Smooth muscle cell (in vitro differentiated cells): ENCODE measurements around the gene DDX4. TPM values are rescaled to one million over a fixed set of nuclear protein-coding genes. Genes with fewer than 3 reads are reported as not detected.
A peak's percentile ranks its signal among the peaks of the same experiment; 100 is the strongest.

Experiments
- DNase-seq: peaks from one replicate; lab custom pipeline; 2025; ENCODE audit not compliant: unreplicated experiment; lab: John Stamatoyannopoulos, UW
- H2AFZ ChIP-seq: fragments of 200-600 bp; sonication (generic); 2 replicates; pipeline ENCODE4 v1.6.0; 2016; ENCODE audit warnings: antibody characterized with exemption, low read depth, mild to moderate bottlenecking
- H3F3A ChIP-seq: fragments of 200-600 bp; sonication (generic); 2 replicates; pipeline ENCODE4 v1.6.0; 2017; ENCODE audit warnings: antibody characterized with exemption, low read depth
- H3K27ac ChIP-seq: fragments of 200-600 bp; sonication (generic); 2 replicates; pipeline ENCODE4 v1.5.1; 2016; ENCODE audit warnings: low read depth, mild to moderate bottlenecking
- H3K27me3 ChIP-seq: fragments of 200-600 bp; sonication (generic); 2 replicates; pipeline ENCODE4 v1.6.1; 2016; ENCODE audit warnings: low read depth, mild to moderate bottlenecking
- H3K36me3 ChIP-seq: fragments of 200-600 bp; sonication (generic); 2 replicates; pipeline ENCODE4 v1.5.1; 2016; ENCODE audit warnings: low read depth
- H3K4me1 ChIP-seq: fragments of 200-600 bp; sonication (generic); 2 replicates; pipeline ENCODE4 v1.5.1; 2016; ENCODE audit warnings: low read depth
- H3K4me2 ChIP-seq: fragments of 200-600 bp; sonication (generic); 2 replicates; pipeline ENCODE4 v1.6.0; 2016; ENCODE audit warnings: mild to moderate bottlenecking
- H3K4me3 ChIP-seq: fragments of 200-600 bp; sonication (generic); 2 replicates; pipeline ENCODE4 v1.5.1; 2016; ENCODE audit warnings: mild to moderate bottlenecking
- H3K79me2 ChIP-seq: fragments of 200-600 bp; sonication (generic); 2 replicates; pipeline ENCODE4 v1.6.0; 2016; ENCODE audit warnings: low read depth, mild to moderate bottlenecking
- H3K9ac ChIP-seq: fragments of 200-600 bp; sonication (generic); 2 replicates; pipeline ENCODE4 v1.6.0; 2016; ENCODE audit warnings: low read depth
- H3K9me3 ChIP-seq: fragments of 200-600 bp; sonication (generic); replicated peaks from 2 replicates; pipeline ENCODE4 v1.5.1; 2016; ENCODE audit warnings: low read depth
- H4K20me1 ChIP-seq: fragments of 200-600 bp; sonication (generic); 2 replicates; pipeline ENCODE4 v1.6.0; 2016; ENCODE audit warnings: low read depth
- WGBS: methylation state at CpG from one replicate; pipeline ENCODE4 v1.1.7; 2016; ENCODE audit warnings: low lambda C conversion rate; 5-methylcytosine and 5-hydroxymethylcytosine counted together
- polyA plus RNA-seq: library from polyadenylated mRNA; unstranded; fragments of >200 nt; fragmentation: Nextera tagmentation; extraction: Ambion mirVana; gene quantifications from 2 replicates; pipeline ENCODE4 v1.2.1, GENCODE V29; 2016
- total RNA-seq: library from RNA; depleted of rRNA; stranded (reverse); fragments of >200 nt; gene quantifications from 2 replicates; pipeline ENCODE4 v1.2.3, GENCODE V29; 2014
- TF ChIP-seq, protein P1 (sequence below): fragments of 200-600 bp; sonication (generic); IDR thresholded peaks from 2 replicates; pipeline ENCODE4 v1.5.1; 2017; ENCODE audit warnings: borderline replicate concordance, mild to moderate bottlenecking, antibody characterized with exemption; ENCODE audit not compliant: insufficient read depth, poor library complexity, severe bottlenecking

Gene DDX4
- total and polyA plus RNA-seq, 2 experiments from 2014 or later: 0.09 TPM; not detected in 1

DNA sequence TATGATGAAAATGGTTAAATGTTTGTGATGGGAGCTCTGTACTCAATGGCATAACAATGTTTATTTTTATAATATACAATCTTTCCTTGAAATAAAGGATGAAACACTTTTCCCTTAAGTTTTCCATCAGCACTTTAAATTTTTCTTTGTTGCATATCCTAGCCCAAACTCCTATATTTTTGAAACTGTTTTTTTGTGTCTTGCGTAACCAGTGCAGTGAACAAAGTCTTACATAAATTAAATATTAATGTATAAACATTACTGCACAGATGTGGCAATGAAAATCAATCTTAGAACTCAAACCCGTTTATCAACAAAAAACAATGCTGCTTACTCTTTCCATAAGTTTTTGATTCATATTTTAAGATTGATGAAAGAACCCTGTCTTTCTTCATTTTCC, 79.2 kb downstream of the DDX4 start:
- Histone ChIP-seq H3K27me3 (no peaks in the 10 kb centered on the region), H3K36me3 (no peaks in the 10 kb centered on the region), H3K27ac (peak overlapping the region; percentile 67), H3K9me3 (no peaks in the 10 kb centered on the region), H3K4me1 (peaks cover 3% of the 10 kb centered on the region), H3K9ac (no peak overlapping the region), H2AFZ (no peak overlapping the region), H4K20me1 (no peaks in the 10 kb centered on the region), H3K79me2 (no peaks in the 10 kb centered on the region), H3F3A (no peaks in the 10 kb centered on the region), H3K4me2 (peak overlapping the region; percentile 19), H3K4me3 (no peak overlapping the region)
- DNase-seq: no peak
- TF ChIP-seq, protein P1, sequence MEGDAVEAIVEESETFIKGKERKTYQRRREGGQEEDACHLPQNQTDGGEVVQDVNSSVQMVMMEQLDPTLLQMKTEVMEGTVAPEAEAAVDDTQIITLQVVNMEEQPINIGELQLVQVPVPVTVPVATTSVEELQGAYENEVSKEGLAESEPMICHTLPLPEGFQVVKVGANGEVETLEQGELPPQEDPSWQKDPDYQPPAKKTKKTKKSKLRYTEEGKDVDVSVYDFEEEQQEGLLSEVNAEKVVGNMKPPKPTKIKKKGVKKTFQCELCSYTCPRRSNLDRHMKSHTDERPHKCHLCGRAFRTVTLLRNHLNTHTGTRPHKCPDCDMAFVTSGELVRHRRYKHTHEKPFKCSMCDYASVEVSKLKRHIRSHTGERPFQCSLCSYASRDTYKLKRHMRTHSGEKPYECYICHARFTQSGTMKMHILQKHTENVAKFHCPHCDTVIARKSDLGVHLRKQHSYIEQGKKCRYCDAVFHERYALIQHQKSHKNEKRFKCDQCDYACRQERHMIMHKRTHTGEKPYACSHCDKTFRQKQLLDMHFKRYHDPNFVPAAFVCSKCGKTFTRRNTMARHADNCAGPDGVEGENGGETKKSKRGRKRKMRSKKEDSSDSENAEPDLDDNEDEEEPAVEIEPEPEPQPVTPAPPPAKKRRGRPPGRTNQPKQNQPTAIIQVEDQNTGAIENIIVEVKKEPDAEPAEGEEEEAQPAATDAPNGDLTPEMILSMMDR: no peak
- 85% methylated on average over 2 of the region's 2 CpGs for WGBS

DNA sequence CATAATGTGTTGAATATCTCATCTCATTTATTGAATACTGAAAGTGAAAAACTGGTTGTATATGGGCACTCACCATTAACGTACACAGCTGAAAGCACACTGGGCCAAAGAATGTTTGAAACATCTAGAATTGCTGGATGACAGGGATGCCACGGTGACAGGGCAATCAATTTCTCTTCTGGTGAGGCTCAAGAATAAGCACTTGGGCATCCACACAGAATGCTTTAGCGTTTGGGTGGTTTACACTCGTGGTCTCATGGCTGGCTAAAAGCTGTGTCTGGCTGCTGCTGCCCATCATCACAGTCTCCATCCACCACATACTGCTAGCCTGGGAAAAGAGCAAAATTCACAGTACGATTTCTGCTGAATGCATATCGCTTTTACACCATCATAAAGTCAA, 82.6 kb downstream of the DDX4 start:
- Histone ChIP-seq H3K4me3 (no peak overlapping the region), H3K9ac (no peak overlapping the region), H3K9me3 (no peaks in the 10 kb centered on the region), H3K27me3 (no peaks in the 10 kb centered on the region), H3K4me1 (peaks cover 3% of the 10 kb centered on the region), H3K79me2 (no peaks in the 10 kb centered on the region), H3K36me3 (no peaks in the 10 kb centered on the region), H2AFZ (no peak overlapping the region), H4K20me1 (no peaks in the 10 kb centered on the region), H3K27ac (no peak overlapping the region), H3F3A (no peaks in the 10 kb centered on the region), H3K4me2 (no peak overlapping the region)
- TF ChIP-seq, protein P1: no peak
- 70% methylated on average over 6 of the region's 6 CpGs for WGBS
- DNase-seq: no peak

DNA sequence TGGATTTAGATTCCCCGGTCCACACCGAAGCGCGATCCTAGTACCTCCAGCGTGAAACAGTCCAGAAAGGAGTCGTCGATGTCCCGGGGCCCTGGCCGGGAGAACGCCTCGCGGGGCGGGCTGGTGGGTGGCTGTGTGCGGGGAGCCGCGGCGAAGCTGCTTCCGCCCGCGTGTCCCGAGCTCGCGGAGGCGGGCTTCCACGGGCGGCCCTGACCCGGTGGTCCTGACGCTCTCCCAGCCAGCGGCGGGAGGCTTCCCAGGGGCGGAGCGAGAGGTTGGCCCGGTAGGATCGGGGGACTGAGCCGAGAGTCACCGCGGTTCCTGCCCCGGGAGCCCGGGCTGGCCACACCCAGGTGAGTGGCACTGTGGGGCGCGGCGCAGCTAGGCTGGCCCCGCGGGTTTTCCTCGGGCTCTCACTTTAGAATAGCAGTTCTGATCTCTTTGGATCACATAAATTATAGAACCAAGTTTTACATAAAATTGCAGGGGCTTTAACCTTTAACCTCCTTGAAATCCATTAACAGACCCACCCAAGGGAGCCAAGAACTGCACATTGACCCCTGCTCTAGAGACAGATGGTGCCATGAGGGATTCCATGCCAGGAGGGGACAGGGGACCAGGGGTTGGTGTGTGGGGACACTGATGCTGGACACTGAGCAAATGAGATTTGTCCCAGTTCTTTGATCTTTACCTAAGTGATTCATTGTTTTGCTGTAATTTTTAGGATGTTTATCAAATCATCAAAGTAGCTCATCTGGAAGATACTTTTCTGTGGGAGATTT, 84.1 kb downstream of the DDX4 start:
- Histone ChIP-seq H3F3A (no peaks in the 10 kb centered on the region), H2AFZ (peak overlapping the region; percentile 72), H3K79me2 (no peaks in the 10 kb centered on the region), H3K27me3 (no peaks in the 10 kb centered on the region), H4K20me1 (no peaks in the 10 kb centered on the region), H3K27ac (no peak overlapping the region), H3K9me3 (no peaks in the 10 kb centered on the region), H3K9ac (no peak overlapping the region), H3K36me3 (no peaks in the 10 kb centered on the region), H3K4me3 (peak overlapping the region; percentile 48), H3K4me1 (peaks cover under 1% of the 10 kb centered on the region), H3K4me2 (peak overlapping the region; percentile 85)
- DNase-seq: no peak
- WGBS: 16% methylated on average over 43 of the region's 45 CpGs
- TF ChIP-seq, protein P1: no peak
